HG02938 (cell line): Measurements from ENCODE around the gene BCL2L2.
"Not testable (repeated sequence)": the region's sequence is repeated elsewhere in the genome, so short reads cannot be mapped to it uniquely, and the experiment has no call there.

Source experiments
- ATAC-seq: cut with Tn5 transposase; IDR thresholded peaks from one replicate; pipeline ENCODE4 v1.9.1; 2021; ENCODE audit warnings: mild to moderate bottlenecking, moderate library complexity; ENCODE audit not compliant: unreplicated experiment

Gene BCL2L2

DNA sequence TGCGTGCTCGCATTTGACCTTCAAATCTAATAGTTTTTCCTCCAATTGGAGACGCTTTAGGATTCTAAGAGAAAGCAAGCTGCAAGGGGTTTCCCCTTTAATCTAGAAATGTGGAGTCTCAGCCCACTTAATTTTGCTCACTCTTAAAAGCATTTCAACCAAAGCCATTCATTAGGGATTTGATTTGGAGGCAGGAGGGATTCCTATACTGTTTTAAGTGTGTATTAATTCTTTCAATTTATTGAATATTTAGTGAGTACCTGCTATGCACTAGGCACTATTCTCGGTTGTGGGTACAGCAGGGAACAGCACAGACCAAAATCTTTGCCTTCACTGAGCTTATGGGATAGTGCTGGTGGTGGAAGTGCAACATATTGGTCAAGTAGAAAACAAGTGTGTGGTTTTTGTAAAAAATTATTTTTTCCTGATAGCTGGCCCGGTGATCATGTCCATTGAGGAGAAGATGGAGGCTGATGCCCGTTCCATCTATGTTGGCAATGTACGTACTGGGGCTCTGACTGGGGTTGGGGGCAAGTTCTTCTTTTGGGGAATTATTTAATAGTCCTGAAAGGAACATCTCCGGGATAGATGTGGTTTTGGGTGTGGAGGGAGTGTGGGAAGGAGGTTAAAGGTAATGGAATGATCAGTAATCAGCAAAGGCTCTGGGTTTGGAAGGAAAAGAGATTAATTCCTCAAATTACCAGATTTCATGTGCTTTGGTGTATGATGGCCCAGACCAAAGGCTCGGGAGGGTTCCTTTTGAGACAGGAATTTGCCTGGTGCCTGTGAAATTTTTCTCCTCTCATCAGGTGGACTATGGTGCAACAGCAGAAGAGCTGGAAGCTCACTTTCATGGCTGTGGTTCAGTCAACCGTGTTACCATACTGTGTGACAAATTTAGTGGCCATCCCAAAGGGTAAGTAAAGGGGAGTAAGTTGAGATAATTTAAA, 16.2 kb downstream of the BCL2L2 start:
- no peak for ATAC-seq

GRCh38 chr14:23323838-23324454, 17.3 kb downstream of the BCL2L2 start:
- ATAC-seq: no peak

DNA sequence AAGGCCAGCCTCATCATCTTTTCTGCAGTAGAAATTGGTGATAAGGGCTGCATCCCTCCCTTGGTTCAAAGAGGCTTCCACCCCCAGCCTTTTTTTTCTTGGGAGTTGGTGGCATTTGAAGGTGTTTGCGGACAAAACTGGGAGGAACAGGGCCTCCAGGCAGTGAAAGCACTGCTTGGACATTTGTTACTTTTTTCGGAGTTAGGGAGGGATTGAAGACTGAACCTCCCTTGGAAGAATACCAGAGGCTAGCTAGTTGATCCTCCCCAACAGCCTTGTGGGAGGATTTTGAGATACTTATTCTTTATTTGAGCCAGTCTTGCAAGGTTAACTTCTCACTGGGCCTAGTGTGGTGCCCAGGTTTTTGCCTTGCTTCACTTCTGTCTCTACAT, 17.8 kb downstream of the BCL2L2 start:
- no peak for ATAC-seq

GRCh38 chr14:23324993-23325392, 18.4 kb downstream of the BCL2L2 start:
- ATAC-seq: no peak

DNA sequence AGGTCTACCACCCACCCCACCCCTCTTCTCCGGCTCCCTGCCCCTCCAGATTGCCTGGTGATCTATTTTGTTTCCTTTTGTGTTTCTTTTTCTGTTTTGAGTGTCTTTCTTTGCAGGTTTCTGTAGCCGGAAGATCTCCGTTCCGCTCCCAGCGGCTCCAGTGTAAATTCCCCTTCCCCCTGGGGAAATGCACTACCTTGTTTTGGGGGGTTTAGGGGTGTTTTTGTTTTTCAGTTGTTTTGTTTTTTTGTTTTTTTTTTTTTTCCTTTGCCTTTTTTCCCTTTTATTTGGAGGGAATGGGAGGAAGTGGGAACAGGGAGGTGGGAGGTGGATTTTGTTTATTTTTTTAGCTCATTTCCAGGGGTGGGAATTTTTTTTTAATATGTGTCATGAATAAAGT, 19.1 kb downstream of the BCL2L2 start:
- not testable (repeated sequence) for ATAC-seq

- no peak for ATAC-seq
Observed at GRCh38 chr14:23326491-23327332, 20.1 kb downstream of the BCL2L2 start.

DNA sequence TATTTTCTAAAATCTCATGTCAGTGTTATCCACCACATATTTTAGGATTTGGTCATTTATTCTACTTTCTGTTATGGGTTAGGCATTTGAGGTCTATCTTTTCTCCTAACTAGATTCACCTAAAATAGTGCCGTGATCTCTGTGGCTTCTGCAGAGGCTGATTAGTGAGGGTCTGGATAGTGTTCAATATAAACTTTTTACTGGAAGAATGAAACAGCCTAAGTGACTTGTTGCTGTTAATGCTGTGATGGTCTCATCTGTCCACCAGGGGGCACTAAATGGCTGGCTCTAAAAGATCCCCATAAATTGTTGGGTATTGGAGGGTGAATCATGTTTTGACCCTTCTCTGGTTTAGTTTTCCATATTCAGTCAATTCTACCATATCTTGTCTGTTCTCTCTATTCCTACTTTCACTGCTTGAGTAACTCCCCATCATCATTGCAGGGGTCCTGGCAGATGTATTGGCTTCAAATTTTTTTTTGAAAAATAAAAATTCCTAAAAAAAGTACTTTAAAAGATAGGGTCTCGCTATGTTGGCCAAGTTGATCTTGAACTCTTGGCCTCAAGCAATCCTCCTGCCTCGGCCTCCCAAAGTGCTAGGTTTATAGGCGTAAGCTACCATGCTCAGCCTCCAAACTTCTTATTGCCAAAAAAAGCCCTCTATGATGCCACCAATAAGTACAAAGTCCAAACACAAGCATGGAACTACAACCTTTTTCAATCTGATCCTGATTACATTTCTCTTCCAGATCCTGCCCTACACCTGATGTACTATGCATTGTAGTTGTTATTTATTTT, 21.5 kb downstream of the BCL2L2 start:
- no peak for ATAC-seq

DNA sequence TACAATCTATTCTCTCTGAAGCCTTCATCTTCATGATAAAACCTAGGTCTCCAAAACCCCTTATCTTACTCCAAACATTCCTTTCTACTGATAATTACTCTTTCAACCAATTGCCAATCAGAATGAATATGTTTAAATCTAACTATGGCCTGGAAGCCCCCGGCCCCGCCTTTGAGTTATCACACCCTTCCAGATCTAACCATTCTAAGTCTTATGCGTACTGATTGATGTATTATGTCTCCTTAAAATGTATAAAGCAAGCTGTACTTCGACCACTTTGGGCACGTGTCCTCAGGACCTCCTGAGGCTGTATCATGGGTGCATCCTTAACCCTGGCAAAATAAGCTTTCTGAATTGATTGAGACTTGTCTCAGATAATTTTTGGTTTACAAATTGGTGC, 29.0 kb downstream of the BCL2L2 start:
- no peak for ATAC-seq

GRCh38 chr14:23339506-23340268, 33.1 kb downstream of the BCL2L2 start:
- no peak for ATAC-seq

DNA sequence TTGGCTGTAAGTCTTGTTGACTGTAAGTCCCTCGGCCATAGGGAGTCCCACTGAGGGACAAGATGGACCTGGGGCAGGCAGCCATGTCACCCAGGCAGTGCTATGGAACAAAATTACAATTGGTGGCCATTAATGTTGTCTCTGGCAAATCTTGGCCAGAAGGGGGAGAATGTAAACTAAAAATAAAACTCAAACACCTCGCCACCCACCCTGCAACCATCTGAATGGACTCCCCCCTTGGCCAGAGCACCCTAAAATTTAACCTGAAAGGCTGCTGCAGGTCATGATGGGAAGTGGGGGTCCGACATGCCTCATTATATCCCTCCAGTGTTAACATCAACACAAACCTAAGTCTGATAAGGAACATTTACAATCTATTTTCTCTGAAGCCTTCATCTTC, 37.8 kb downstream of the BCL2L2 start:
- no peak for ATAC-seq

DNA sequence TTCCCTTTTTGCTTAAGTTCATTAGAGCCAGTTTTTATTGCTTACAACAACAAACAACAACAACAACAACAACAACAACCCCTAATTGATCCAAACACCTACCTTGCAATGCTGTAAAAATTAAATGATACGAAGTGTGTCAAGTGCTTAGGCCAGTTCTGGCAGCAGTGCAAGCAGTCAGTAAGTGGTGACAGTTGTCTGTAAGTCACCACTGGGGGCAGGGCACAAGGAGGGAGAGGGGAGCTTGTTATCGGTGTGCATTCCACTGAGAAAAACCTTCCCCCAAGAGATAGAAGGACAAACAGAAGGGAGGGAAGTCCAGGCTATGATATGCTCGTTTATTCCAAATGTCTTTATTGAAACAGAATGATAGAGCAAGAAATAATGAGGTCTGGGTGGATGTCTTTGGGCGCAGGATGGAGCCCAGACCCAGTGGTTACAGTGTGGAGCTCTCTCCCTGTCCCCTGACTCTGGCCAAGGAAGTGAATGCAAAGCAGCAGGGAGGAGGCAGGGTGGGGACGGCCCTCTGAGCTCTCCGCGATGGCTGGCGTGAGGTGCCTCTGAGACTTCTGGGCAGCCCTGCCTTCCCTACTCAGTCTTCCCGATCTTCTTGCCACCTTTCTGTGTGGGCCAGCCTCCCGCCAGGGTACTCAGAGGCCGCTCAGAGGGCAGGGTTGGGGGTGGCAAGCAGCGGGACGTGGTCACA, 39.5 kb downstream of the BCL2L2 start:
- ATAC-seq: no peak

DNA sequence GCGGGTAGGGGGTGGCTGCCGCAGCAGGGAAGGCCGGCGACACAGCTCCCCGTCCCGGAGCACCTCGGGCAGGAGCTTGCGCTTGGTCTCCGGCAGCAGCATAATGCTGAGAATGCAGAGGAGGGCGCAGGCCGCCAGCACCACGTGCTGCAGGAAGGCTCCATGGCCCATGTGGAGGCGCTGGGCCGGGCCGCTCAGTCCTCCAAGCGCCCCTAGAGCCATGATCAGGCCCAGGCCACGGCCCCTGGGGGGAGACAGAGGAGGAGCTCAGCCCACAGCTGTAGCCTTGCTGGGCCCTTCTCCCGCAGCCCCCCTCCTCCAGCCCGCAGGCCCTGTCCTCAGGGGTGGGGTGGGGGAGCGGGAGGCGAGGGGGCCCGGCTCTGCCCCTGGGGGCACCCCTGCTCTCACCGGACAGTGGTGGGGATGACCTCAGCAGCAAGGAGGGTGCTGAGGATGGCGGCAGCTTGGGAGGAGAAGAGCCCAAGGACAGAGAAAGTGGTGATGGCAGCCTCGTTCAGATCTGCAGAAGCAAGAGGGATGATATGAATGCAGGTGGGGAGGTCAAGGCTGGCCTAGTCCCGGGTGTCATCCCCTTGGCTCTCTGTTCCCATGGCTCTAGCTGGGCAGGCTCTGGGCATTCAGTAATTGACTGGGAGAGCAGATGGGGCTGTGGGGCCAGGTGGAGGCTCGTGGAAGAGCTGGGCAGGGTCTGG, 40.2 kb downstream of the BCL2L2 start:
- no peak for ATAC-seq

GRCh38 chr14:23347406-23348296, 41.0 kb downstream of the BCL2L2 start:
- ATAC-seq: no peak

DNA sequence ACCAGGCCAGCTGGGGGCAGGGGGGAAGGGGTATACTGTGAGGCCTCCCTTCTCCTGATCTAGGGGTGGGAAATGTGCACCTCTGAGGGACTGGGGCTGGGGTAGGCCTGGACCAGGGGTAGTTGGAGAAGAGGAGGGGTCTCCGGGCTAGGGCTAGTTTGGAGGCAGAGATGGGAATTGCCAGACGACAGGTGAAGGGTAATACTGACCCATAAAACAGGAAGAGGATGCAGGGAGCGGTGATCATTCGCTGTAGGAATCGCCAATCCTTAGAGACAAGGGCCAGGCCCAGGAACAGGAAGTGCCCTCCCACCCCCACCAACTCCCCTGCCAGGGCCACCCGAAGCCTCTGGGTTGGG, 41.6 kb downstream of the BCL2L2 start:
- ATAC-seq: no peak

GRCh38 chr14:23349156-23349845, 42.7 kb downstream of the BCL2L2 start:
- no peak for ATAC-seq

GRCh38 chr14:23351681-23352505, 45.3 kb downstream of the BCL2L2 start:
- ATAC-seq: no peak
